MM.1S (cell line): ENCODE data around the gene TMIGD3.

ENCODE experiments used
- EZH2 ChIP-seq: fragments of 300-600 bp; sonication (generic); optimal IDR thresholded peaks from 2 replicates; pipeline ENCODE3; 2017; ENCODE audit warnings: low read depth, mild to moderate bottlenecking, antibody characterized with exemption, low read length, mixed read lengths
- EZH2phosphoT487 ChIP-seq: fragments of 300-600 bp; sonication (generic); IDR thresholded peaks from 2 replicates; pipeline ENCODE4 v1.6.1; 2018; ENCODE audit warnings: antibody characterized with exemption, low read length
- TF ChIP-seq, protein P1 (sequence below): fragments of 300-600 bp; sonication (generic); IDR thresholded peaks from 2 replicates; pipeline ENCODE4 v1.5.1; 2016; ENCODE audit warnings: antibody characterized with exemption, low read length, mixed read lengths

DNA sequence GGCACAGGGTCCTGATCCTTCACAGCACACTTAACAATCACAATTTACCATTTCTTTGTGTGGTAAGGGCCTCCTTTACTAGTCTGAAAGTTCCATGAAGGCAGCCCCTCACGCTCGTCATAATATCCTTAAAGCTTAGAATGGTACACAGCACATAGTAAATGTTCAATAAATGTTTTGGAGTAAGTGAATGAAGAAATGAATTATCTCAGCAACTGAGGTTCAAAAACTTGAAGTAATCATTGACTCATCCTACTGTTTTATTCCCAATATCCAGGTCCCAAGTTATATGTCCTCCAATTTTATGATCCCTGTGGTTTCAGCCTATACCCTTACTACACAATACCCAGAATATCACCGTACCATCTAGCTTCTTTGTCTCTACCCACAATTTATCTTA lies 31.9 kb downstream of the TMIGD3 start:
- TF ChIP-seq, protein P1, sequence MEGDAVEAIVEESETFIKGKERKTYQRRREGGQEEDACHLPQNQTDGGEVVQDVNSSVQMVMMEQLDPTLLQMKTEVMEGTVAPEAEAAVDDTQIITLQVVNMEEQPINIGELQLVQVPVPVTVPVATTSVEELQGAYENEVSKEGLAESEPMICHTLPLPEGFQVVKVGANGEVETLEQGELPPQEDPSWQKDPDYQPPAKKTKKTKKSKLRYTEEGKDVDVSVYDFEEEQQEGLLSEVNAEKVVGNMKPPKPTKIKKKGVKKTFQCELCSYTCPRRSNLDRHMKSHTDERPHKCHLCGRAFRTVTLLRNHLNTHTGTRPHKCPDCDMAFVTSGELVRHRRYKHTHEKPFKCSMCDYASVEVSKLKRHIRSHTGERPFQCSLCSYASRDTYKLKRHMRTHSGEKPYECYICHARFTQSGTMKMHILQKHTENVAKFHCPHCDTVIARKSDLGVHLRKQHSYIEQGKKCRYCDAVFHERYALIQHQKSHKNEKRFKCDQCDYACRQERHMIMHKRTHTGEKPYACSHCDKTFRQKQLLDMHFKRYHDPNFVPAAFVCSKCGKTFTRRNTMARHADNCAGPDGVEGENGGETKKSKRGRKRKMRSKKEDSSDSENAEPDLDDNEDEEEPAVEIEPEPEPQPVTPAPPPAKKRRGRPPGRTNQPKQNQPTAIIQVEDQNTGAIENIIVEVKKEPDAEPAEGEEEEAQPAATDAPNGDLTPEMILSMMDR = no peak
- no peak for TF ChIP-seq EZH2
- TF ChIP-seq EZH2phosphoT487 = no peak
